Measurements from ENCODE around the gene CTNNBL1. TPM values are rescaled to one million over a fixed set of nuclear protein-coding genes. Genes with fewer than 3 reads are reported as not detected.

CTNNBL1 gene
- total RNA-seq, 1 experiment from 2014 or later, result 64.4 TPM

DNA sequence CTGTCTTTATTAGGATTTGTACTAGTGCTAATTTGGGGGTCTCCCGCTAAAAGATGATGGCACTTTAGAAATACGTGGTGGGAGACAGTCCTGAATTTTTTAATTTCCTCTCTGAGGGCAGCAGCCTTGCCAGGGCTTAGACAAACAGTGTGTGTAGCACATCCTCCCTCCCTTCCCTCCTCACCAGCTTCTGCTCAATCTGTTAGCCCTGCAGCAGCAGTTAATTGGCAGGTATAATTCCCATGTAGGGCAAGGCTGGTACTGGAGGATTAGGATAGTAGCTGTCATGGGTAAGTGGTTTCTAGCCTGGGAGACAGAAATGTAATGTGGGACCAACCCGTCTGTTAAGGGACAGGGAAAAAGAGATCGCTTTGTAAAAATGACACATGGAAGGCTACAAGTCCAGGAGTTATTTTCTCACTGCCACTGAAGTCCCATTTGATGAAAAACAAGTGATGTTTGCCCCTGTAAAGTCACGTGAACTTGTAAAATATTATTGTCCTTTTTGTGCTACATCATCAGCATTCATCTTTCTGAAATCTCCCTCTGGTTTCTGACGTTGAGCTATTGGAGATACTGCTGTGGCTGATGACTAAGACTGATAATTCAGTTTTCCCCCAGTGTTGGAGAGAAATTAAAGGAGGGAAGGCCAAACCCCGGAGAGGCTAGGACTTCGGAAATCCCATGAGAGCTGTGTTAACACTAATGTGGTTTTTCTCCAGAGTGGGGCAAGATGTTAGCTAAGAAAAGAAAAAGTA, 40.6 kb downstream of the CTNNBL1 start:
- ChIA-PET POLR2A (no interaction called here), CTCF (interaction anchor here (2.3 kb wide), 1 partner anchor 170 kb away, joined by 7 read pairs; no protein-coding TSS in a partner anchor)
- DNase-seq (ENCODE audit: low spot score) (no peak), ATAC-seq (no peak)
- Mint-ChIP-seq H3K27me3 (ENCODE audit: low read depth) (no peaks in the 10 kb centered on the region), H3K9me3 (no peaks in the 10 kb centered on the region), H3K4me3 (no peak overlapping the region), H3K27ac (no peak overlapping the region), H3K36me3 (peaks cover 12% of the 10 kb centered on the region), H3K4me1 (peaks cover 14% of the 10 kb centered on the region)
- TF ChIP-seq, protein P1, sequence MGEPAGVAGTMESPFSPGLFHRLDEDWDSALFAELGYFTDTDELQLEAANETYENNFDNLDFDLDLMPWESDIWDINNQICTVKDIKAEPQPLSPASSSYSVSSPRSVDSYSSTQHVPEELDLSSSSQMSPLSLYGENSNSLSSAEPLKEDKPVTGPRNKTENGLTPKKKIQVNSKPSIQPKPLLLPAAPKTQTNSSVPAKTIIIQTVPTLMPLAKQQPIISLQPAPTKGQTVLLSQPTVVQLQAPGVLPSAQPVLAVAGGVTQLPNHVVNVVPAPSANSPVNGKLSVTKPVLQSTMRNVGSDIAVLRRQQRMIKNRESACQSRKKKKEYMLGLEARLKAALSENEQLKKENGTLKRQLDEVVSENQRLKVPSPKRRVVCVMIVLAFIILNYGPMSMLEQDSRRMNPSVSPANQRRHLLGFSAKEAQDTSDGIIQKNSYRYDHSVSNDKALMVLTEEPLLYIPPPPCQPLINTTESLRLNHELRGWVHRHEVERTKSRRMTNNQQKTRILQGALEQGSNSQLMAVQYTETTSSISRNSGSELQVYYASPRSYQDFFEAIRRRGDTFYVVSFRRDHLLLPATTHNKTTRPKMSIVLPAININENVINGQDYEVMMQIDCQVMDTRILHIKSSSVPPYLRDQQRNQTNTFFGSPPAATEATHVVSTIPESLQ (CRISPR knock-in tag; IDR thresholded peaks at IDR 0.05), result no peak
- no peak for TF ChIP-seq ZNF138 (CRISPR knock-in tag; conservative IDR thresholded peaks at IDR 0.05)
- TF ChIP-seq, protein P2, sequence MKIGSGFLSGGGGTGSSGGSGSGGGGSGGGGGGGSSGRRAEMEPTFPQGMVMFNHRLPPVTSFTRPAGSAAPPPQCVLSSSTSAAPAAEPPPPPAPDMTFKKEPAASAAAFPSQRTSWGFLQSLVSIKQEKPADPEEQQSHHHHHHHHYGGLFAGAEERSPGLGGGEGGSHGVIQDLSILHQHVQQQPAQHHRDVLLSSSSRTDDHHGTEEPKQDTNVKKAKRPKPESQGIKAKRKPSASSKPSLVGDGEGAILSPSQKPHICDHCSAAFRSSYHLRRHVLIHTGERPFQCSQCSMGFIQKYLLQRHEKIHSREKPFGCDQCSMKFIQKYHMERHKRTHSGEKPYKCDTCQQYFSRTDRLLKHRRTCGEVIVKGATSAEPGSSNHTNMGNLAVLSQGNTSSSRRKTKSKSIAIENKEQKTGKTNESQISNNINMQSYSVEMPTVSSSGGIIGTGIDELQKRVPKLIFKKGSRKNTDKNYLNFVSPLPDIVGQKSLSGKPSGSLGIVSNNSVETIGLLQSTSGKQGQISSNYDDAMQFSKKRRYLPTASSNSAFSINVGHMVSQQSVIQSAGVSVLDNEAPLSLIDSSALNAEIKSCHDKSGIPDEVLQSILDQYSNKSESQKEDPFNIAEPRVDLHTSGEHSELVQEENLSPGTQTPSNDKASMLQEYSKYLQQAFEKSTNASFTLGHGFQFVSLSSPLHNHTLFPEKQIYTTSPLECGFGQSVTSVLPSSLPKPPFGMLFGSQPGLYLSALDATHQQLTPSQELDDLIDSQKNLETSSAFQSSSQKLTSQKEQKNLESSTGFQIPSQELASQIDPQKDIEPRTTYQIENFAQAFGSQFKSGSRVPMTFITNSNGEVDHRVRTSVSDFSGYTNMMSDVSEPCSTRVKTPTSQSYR (CRISPR knock-in tag; IDR thresholded peaks at IDR 0.05), result no peak
- TF ChIP-seq ZBTB21 (CRISPR knock-in tag; IDR thresholded peaks at IDR 0.05; ENCODE audit: borderline replicate concordance), result no peak
- TF ChIP-seq, protein P3, sequence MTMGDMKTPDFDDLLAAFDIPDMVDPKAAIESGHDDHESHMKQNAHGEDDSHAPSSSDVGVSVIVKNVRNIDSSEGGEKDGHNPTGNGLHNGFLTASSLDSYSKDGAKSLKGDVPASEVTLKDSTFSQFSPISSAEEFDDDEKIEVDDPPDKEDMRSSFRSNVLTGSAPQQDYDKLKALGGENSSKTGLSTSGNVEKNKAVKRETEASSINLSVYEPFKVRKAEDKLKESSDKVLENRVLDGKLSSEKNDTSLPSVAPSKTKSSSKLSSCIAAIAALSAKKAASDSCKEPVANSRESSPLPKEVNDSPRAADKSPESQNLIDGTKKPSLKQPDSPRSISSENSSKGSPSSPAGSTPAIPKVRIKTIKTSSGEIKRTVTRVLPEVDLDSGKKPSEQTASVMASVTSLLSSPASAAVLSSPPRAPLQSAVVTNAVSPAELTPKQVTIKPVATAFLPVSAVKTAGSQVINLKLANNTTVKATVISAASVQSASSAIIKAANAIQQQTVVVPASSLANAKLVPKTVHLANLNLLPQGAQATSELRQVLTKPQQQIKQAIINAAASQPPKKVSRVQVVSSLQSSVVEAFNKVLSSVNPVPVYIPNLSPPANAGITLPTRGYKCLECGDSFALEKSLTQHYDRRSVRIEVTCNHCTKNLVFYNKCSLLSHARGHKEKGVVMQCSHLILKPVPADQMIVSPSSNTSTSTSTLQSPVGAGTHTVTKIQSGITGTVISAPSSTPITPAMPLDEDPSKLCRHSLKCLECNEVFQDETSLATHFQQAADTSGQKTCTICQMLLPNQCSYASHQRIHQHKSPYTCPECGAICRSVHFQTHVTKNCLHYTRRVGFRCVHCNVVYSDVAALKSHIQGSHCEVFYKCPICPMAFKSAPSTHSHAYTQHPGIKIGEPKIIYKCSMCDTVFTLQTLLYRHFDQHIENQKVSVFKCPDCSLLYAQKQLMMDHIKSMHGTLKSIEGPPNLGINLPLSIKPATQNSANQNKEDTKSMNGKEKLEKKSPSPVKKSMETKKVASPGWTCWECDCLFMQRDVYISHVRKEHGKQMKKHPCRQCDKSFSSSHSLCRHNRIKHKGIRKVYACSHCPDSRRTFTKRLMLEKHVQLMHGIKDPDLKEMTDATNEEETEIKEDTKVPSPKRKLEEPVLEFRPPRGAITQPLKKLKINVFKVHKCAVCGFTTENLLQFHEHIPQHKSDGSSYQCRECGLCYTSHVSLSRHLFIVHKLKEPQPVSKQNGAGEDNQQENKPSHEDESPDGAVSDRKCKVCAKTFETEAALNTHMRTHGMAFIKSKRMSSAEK (CRISPR knock-in tag; IDR thresholded peaks at IDR 0.05; ENCODE audit: borderline replicate concordance), result no peak
- no peak for TF ChIP-seq ZNF423 (CRISPR knock-in tag; IDR thresholded peaks at IDR 0.05)
- no peak for TF ChIP-seq NFE2L1 (CRISPR knock-in tag; IDR thresholded peaks at IDR 0.05)
- TF ChIP-seq NFATC4 (CRISPR knock-in tag; IDR thresholded peaks at IDR 0.05), result no peak

DNA sequence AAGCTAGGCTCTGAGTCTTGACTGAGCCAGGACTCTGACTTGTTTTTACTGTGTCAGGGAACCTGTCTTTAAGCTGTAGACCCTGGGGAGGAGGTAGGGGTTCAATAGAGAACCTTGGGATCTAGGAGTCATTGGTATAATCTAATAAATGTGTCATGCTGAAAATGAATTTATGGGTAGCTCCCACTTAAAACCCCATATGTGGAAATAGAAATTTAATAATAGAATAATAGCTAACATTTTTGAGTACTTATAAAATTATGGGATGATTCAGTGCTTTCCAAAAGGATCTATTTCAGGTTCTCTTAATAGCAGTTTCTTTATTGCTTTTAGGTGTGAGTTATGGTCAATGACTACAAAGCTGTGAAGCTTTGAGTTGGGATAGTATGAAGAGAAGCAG, 41.7 kb downstream of the CTNNBL1 start:
- Mint-ChIP-seq H3K27me3 (ENCODE audit: low read depth) (no peaks in the 10 kb centered on the region), H3K9me3 (no peaks in the 10 kb centered on the region), H3K4me3 (no peak overlapping the region), H3K36me3 (peaks cover 12% of the 10 kb centered on the region), H3K27ac (no peak overlapping the region), H3K4me1 (peaks cover 7% of the 10 kb centered on the region)
- ATAC-seq (no peak), DNase-seq (ENCODE audit: low spot score) (no peak)
- no peak for TF ChIP-seq ZNF423 (CRISPR knock-in tag; IDR thresholded peaks at IDR 0.05)
- TF ChIP-seq, protein P4, sequence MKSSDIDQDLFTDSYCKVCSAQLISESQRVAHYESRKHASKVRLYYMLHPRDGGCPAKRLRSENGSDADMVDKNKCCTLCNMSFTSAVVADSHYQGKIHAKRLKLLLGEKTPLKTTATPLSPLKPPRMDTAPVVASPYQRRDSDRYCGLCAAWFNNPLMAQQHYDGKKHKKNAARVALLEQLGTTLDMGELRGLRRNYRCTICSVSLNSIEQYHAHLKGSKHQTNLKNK (CRISPR knock-in tag; IDR thresholded peaks at IDR 0.05), result no peak
- no peak for TF ChIP-seq ZNF396 (CRISPR knock-in tag; IDR thresholded peaks at IDR 0.05; ENCODE audit: borderline replicate concordance)
- TF ChIP-seq ESRRA (CRISPR knock-in tag; IDR thresholded peaks at IDR 0.05; ENCODE audit: borderline replicate concordance), result no peak
- no peak for TF ChIP-seq ZNF671 (CRISPR knock-in tag; IDR thresholded peaks at IDR 0.05)
- TF ChIP-seq RORB (CRISPR knock-in tag; IDR thresholded peaks at IDR 0.05), result no peak
- TF ChIP-seq, protein P5, sequence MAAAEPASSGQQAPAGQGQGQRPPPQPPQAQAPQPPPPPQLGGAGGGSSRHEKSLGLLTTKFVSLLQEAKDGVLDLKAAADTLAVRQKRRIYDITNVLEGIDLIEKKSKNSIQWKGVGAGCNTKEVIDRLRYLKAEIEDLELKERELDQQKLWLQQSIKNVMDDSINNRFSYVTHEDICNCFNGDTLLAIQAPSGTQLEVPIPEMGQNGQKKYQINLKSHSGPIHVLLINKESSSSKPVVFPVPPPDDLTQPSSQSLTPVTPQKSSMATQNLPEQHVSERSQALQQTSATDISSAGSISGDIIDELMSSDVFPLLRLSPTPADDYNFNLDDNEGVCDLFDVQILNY (CRISPR knock-in tag; IDR thresholded peaks at IDR 0.05), result no peak
- no peak for TF ChIP-seq TCF7 (CRISPR knock-in tag; IDR thresholded peaks at IDR 0.05; ENCODE audit: low read depth)
- no peak for TF ChIP-seq TEAD4 (CRISPR knock-in tag; IDR thresholded peaks at IDR 0.05)
- TF ChIP-seq, protein P6, sequence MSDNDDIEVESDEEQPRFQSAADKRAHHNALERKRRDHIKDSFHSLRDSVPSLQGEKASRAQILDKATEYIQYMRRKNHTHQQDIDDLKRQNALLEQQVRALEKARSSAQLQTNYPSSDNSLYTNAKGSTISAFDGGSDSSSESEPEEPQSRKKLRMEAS (CRISPR knock-in tag; IDR thresholded peaks at IDR 0.05), result no peak
- no peak for TF ChIP-seq ELF4 (CRISPR knock-in tag; IDR thresholded peaks at IDR 0.05; ENCODE audit: low read depth)
- no peak for TF ChIP-seq TEAD1 (CRISPR knock-in tag; IDR thresholded peaks at IDR 0.05)
- CTCF ChIA-PET, result interaction anchor here (2.3 kb wide), 1 partner anchor 171 kb away, joined by 7 read pairs; no protein-coding TSS in a partner anchor
- POLR2A ChIA-PET, result no interaction called here
